OCI-LY3 (cell line): ENCODE measurements around the gene MGAT4A.

Experiments
- H2AFZ ChIP-seq: fragments of 200-600, 300-600 bp; shearing (Covaris generic); 2 replicates; pipeline ENCODE4 v1.6.0; 2014; ENCODE audit warnings: antibody characterized with exemption, low read depth, low read length
- H3K27ac ChIP-seq: fragments of 200-600, 300-600 bp; sonication (generic); 2 replicates; pipeline ENCODE4 v1.5.1; 2014; ENCODE audit warnings: mild to moderate bottlenecking, low read length, moderate library complexity, mixed read lengths
- H3K27me3 ChIP-seq: fragments of 200-600, 300-600 bp; sonication (generic); 2 replicates; pipeline ENCODE4 v1.6.1; 2014; ENCODE audit warnings: low read depth, low read length, mixed read lengths
- H3K36me3 ChIP-seq: fragments of 200-600, 300-600 bp; sonication (generic); replicated peaks from 2 replicates; pipeline ENCODE3; 2014; ENCODE audit warnings: low read depth, low read length, mixed read lengths
- H3K4me1 ChIP-seq: fragments of 300-600, 200-600 bp; sonication (generic); 2 replicates; pipeline ENCODE4 v1.6.1; 2014; ENCODE audit warnings: low read length, mixed read lengths
- H3K4me2 ChIP-seq: fragments of 200-600, 300-600 bp; sonication (generic); 2 replicates; pipeline ENCODE4 v1.6.1; 2014; ENCODE audit warnings: low read length, mixed read lengths
- H3K4me3 ChIP-seq: fragments of 300-600, 200-600 bp; sonication (generic); 2 replicates; pipeline ENCODE4 v1.5.1; 2014; ENCODE audit warnings: antibody characterized with exemption, mild to moderate bottlenecking, low read length, moderate library complexity
- H3K79me2 ChIP-seq: fragments of 300-600, 200-600 bp; shearing (Covaris generic); 2 replicates; pipeline ENCODE4 v1.6.1; 2014; ENCODE audit warnings: mild to moderate bottlenecking, low read length, mixed read lengths
- H3K9ac ChIP-seq: fragments of 300-600, 200-600 bp; shearing (Covaris generic); 2 replicates; pipeline ENCODE4 v1.6.0; 2014; ENCODE audit warnings: mild to moderate bottlenecking, low read length, moderate library complexity
- H3K9me3 ChIP-seq: fragments of 200-600, 300-600 bp; shearing (Covaris generic); 2 replicates; pipeline ENCODE4 v1.6.1; 2014; ENCODE audit warnings: low read length, mixed read lengths; ENCODE audit not compliant: insufficient read depth
- H4K20me1 ChIP-seq: fragments of 200-600, 300-600 bp; sonication (generic); 2 replicates; pipeline ENCODE4 v1.6.1; 2016; ENCODE audit warnings: low read length, mixed read lengths; ENCODE audit not compliant: insufficient read depth
- EZH2phosphoT487 ChIP-seq: fragments of 200-600 bp; shearing (Covaris generic); IDR thresholded peaks from 2 replicates; pipeline ENCODE4 v1.6.1; 2018; ENCODE audit warnings: antibody characterized with exemption, mixed run types, low read depth
- TF ChIP-seq, protein P1 (sequence below): fragments of 200-600, 300-600 bp; sonication (generic); IDR thresholded peaks from 2 replicates; pipeline ENCODE4 v1.5.1; 2014; ENCODE audit warnings: antibody characterized with exemption, low read length, low read depth

Gene MGAT4A

GRCh38 chr2:98592565-98592964 is 138.4 kb downstream of the MGAT4A start:
- H3K4me1 ChIP-seq: no peaks in the 10 kb centered on the region

DNA sequence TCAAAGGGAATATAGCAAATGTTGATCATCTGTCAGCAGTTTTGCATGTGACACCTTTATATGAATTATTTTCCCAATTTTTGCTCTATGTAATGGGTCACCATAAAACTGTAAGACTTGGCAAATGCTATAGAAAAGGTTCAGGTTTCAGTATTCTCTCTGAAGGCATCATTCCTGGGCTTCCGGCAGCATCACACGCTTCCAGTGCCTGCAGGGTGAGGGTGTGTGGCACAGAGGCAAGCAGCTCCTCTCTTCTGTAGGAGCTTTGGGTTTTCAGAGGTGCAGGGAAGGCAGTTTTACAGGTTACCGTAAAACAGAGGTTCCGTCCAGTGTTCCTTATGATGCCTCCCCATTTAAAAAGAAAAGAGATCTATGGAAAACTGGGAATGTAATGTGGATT is 141.4 kb downstream of the MGAT4A start:
- Histone ChIP-seq H3K9me3 (no peaks in the 10 kb centered on the region), H4K20me1 (no peaks in the 10 kb centered on the region), H3K27me3 (no peaks in the 10 kb centered on the region), H3K4me3 (no peak overlapping the region), H3K4me1 (no peaks in the 10 kb centered on the region), H2AFZ (no peak overlapping the region), H3K4me2 (no peak overlapping the region), H3K36me3 (peaks cover 9% of the 10 kb centered on the region), H3K79me2 (no peaks in the 10 kb centered on the region), H3K27ac (no peak overlapping the region), H3K9ac (no peak overlapping the region)
- TF ChIP-seq, protein P1, sequence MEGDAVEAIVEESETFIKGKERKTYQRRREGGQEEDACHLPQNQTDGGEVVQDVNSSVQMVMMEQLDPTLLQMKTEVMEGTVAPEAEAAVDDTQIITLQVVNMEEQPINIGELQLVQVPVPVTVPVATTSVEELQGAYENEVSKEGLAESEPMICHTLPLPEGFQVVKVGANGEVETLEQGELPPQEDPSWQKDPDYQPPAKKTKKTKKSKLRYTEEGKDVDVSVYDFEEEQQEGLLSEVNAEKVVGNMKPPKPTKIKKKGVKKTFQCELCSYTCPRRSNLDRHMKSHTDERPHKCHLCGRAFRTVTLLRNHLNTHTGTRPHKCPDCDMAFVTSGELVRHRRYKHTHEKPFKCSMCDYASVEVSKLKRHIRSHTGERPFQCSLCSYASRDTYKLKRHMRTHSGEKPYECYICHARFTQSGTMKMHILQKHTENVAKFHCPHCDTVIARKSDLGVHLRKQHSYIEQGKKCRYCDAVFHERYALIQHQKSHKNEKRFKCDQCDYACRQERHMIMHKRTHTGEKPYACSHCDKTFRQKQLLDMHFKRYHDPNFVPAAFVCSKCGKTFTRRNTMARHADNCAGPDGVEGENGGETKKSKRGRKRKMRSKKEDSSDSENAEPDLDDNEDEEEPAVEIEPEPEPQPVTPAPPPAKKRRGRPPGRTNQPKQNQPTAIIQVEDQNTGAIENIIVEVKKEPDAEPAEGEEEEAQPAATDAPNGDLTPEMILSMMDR: no peak
- TF ChIP-seq EZH2phosphoT487: no peak

More at GRCh38 chr2:98592565-98592964, 138.4 kb downstream of the MGAT4A start:
- no peaks in the 10 kb centered on the region for H3K9me3 ChIP-seq
- no peak overlapping the region for H2AFZ ChIP-seq
- H3K27me3 ChIP-seq: no peaks in the 10 kb centered on the region
- TF ChIP-seq, protein P1: no peak
- no peak for TF ChIP-seq EZH2phosphoT487
- no peaks in the 10 kb centered on the region for H4K20me1 ChIP-seq
- no peak overlapping the region for H3K9ac ChIP-seq
- no peak overlapping the region for H3K4me2 ChIP-seq
- peaks cover 14% of the 10 kb centered on the region for H3K36me3 ChIP-seq
- no peaks in the 10 kb centered on the region for H3K79me2 ChIP-seq
- H3K27ac ChIP-seq: no peak overlapping the region
- H3K4me3 ChIP-seq: no peak overlapping the region

DNA sequence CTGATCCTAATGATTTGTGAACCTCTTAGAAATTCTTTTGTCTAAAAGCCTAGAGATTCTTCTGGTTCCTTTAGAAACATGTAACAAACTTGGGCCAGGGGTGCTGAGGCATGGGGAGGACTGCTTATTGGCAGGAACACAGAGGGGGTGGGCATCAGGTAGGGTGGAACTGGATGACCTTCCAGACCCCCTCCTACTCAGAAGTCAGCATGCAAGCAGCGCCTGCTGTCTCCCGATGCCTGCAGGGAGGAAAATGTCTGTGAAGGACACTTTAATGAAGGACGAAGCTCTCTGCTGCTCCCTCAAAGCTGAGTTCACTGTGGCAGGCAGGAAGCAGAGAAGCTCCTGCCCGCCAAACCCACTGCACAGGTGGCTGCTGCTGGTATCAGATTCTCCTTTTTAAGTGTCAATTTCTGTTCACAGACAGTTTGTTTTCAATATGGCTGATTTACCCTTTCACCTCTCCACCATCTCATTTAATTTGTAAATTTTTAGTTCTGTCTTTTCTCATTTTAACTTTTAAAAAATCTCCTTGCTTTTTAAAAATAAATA is 142.0 kb downstream of the MGAT4A start:
- TF ChIP-seq, protein P1: no peak
- no peak for TF ChIP-seq EZH2phosphoT487
- H4K20me1 ChIP-seq: no peaks in the 10 kb centered on the region
- H3K9me3 ChIP-seq: no peaks in the 10 kb centered on the region
- no peak overlapping the region for H3K4me3 ChIP-seq
- H3K9ac ChIP-seq: no peak overlapping the region
- H3K79me2 ChIP-seq: no peaks in the 10 kb centered on the region
- no peak overlapping the region for H3K27ac ChIP-seq
- no peaks in the 10 kb centered on the region for H3K4me1 ChIP-seq
- no peak overlapping the region for H3K4me2 ChIP-seq
- peaks cover 6% of the 10 kb centered on the region for H3K36me3 ChIP-seq
- H3K27me3 ChIP-seq: no peaks in the 10 kb centered on the region
- no peak overlapping the region for H2AFZ ChIP-seq

DNA sequence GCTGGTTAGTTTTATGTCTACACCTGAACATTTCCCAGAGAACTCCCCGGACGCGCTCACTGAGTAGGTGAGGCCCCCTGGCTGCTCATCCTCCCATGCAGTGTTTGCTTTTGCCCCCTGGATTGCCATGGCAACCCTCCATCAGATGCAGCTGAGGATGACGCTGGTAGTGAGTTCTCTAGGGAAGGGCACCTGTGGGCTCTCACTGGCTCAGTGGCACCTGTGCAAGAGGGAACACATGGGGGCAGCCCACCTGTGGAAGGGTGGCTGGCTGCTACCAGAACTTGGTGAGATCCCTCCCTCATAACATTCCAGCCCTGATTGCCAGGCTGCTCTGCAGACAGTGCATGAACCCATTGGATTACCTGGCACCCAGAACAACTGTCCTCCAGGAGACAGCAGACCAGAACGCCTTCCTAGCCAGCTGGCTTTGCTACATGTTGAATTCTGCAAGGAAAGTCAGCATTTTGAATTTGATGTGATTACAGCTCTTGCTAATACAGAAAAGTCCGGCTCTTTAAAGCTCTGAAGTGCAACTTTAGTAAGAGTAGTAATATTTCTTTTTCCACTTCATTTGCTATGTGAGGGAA is 144.3 kb downstream of the MGAT4A start:
- no peak overlapping the region for H3K4me3 ChIP-seq
- H3K9me3 ChIP-seq: no peaks in the 10 kb centered on the region
- no peaks in the 10 kb centered on the region for H3K79me2 ChIP-seq
- no peaks in the 10 kb centered on the region for H3K4me1 ChIP-seq
- H2AFZ ChIP-seq: no peak overlapping the region
- no peaks in the 10 kb centered on the region for H3K27me3 ChIP-seq
- no peak for TF ChIP-seq EZH2phosphoT487
- TF ChIP-seq, protein P1: no peak
- H4K20me1 ChIP-seq: no peaks in the 10 kb centered on the region
- H3K4me2 ChIP-seq: no peak overlapping the region
- H3K36me3 ChIP-seq: no peaks in the 10 kb centered on the region
- no peak overlapping the region for H3K27ac ChIP-seq
- H3K9ac ChIP-seq: no peak overlapping the region
